ENCODE measurements around the gene SNRK. TPM values are rescaled to one million over a fixed set of nuclear protein-coding genes. Genes with fewer than 3 reads are reported as not detected.

Gene SNRK
- total and polyA plus RNA-seq, 9 of the 15 experiments (the other 6 are each of a cell fraction or from before 2014, with no cell fraction given) = 1.7 to 12.3 (median 7.3) TPM

GRCh38 chr3:43298761-43299160 lies 12.4 kb downstream of the SNRK start:
- no peak overlapping the region for H3K4me3 ChIP-seq
- no peaks in the 10 kb centered on the region for H3K9me1 ChIP-seq (ENCODE audit: control insufficient read depth, insufficient read depth, low read length)
- ATAC-seq (no peak), FAIRE-seq (no peak), DNase-seq (ENCODE audit: extremely low read depth in 1 of 4, low spot score in 3 of 4) (no peak)
- peaks cover 6% of the 10 kb centered on the region; the same call in 1 of the 2 replicates for H4K20me1 ChIP-seq (replicated peaks; ENCODE audit: control insufficient read depth, insufficient read depth, low read length)
- in situ Hi-C loops (cut with MboI) = no loop called here
- ChIA-PET CTCF (ENCODE audit: low intra/inter-chr PET ratio) (no interaction called here), POLR2A (interaction anchor here (2.6 kb wide), 1 partner anchor 8 kb away, joined by 7 read pairs; no protein-coding TSS in a partner anchor)
- TF ChIP-seq ZNF282 (CRISPR knock-in tag; IDR thresholded peaks at IDR 0.05) (no peak), MCM7 (IDR thresholded peaks at IDR 0.05) (no peak), NR2C2 (CRISPR knock-in tag; IDR thresholded peaks at IDR 0.05) (no peak), NR2C2 (tag; IDR thresholded peaks at IDR 0.05) (no peak), RBM34 (IDR thresholded peaks at IDR 0.05; ENCODE audit: borderline replicate concordance, insufficient read depth, low read length) (no peak), FOXO4 (CRISPR knock-in tag; IDR thresholded peaks at IDR 0.05) (no peak), ZBTB5 (IDR thresholded peaks at IDR 0.05) (no peak), L3MBTL2 (IDR thresholded peaks at IDR 0.05) (no peak), ZNF444 (CRISPR knock-in tag; IDR thresholded peaks at IDR 0.05) (no peak), CHD1 (IDR thresholded peaks at IDR 0.05; ENCODE audit: low read length) (no peak), ZNF277 (CRISPR knock-in tag; IDR thresholded peaks at IDR 0.05; ENCODE audit: borderline replicate concordance) (no peak), JUND (IDR thresholded peaks at IDR 0.05; ENCODE audit: borderline replicate concordance, low read depth, low read length) (no peak), JUND (tag; IDR thresholded peaks at IDR 0.05; ENCODE audit: borderline replicate concordance, low read depth, low read length) (no peak), XRCC5 (IDR thresholded peaks at IDR 0.05; ENCODE audit: low read depth, low read length) (no peak), ESRRA (IDR thresholded peaks at IDR 0.05; ENCODE audit: borderline replicate concordance, low read depth) (no peak)
- BruUV-seq (replicated peaks) = no TSS peak
- no peaks in the 10 kb centered on the region for H3K27me3 ChIP-seq (ENCODE audit: control insufficient read depth in 2 of 2, insufficient read depth in 2 of 2, low read length in 2 of 2)
- WGBS (ENCODE audit: insufficient coverage, low coverage, missing lambda C conversion rate) = 60% methylated on average over 4 of the region's 4 CpGs
- H3K27ac ChIP-seq (ENCODE audit: extremely low read depth, low read depth, low read length) = no peak overlapping the region
- H3K9me3 ChIP-seq (replicated peaks; ENCODE audit: control insufficient read depth, insufficient read depth, low read depth, low read length) = no peaks in the 10 kb centered on the region
- no peak overlapping the region for H2AFZ ChIP-seq (ENCODE audit: low read depth, low read length)
- peaks cover 0 to 6% of the 10 kb centered on the region in 2 experiments; a peak in 2 of 5 replicates for H3K4me1 ChIP-seq (replicated peaks in 1 of 2; ENCODE audit: control insufficient read depth in 2 of 2, insufficient read depth in 2 of 2, low read length in 2 of 2)
- H3K36me3 ChIP-seq (ENCODE audit: control insufficient read depth, insufficient read depth, low read length) = peaks cover 10% of the 10 kb centered on the region; the same call in 2 of the 3 replicates
- peaks cover 27% of the 10 kb centered on the region for H3K79me2 ChIP-seq (ENCODE audit: control insufficient read depth, insufficient read depth, low read length)
- intact Hi-C loops (cut with micrococcal nuclease) = no loop called here
- no peak overlapping the region for H3K4me2 ChIP-seq (ENCODE audit: insufficient read depth, low read length)
- no peak overlapping the region for H3K9ac ChIP-seq (ENCODE audit: insufficient read depth in 1 of 2, low read depth in 2 of 2, low read length in 2 of 2)

Measured in K562 (cell line).